Sigmoid colon (tissue), 4 donors: Measurements from ENCODE around the gene DOCK8.

Experiments used
- EP300 ChIP-seq, 4 donors: sonication (generic); formaldehyde crosslinking; IDR thresholded peaks; one replicate each; pipeline ENCODE4 v1.6.1; 2017; ENCODE audit warnings: antibody characterized with exemption in 4 of 4
- POLR2A ChIP-seq, 2 donors: fragments of 450-650 bp; IDR thresholded peaks; one replicate each; pipeline ENCODE4 v1.6.1; 2016; ENCODE audit warnings: antibody characterized with exemption in 2 of 2, mild to moderate bottlenecking in 2 of 2, moderate library complexity in 2 of 2
- TF ChIP-seq, protein P1 (sequence below), 4 experiments: fragments of 450-650 bp in 3 of 4; fragments of 200-600 bp in 1 of 4; IDR thresholded peaks; one replicate each; pipeline ENCODE4 v1.5.1; 2016 to 2019; ENCODE audit warnings: antibody characterized with exemption in 4 of 4, mild to moderate bottlenecking in 3 of 4, moderate library complexity in 2 of 4

DNA sequence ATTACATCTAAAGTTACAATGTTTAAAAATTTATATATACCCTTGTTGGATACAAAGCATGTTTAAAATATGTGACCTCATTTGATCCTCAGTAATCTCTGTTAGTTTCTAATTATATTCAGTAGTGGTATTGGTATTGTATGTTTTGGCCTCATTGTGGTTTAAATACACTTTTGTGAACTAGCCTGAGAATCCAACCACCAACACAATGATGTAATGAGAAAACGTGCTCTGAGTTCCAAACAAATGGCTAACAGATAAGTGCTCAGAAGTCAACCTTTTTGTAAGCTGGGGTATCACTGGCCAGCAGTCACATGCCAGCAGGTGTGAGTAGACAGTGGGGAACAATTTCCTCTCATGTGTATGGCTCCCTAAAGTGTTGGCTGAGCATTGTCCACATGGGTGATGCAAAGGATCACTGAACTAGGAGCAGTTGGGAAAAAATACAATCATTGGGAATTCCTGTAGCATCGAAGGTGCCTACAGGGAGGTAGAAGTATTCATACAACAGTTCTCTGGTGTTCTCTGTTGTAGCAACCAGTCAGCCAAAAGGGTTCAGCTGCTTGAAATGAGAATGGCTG lies 56.1 kb downstream of the DOCK8 start:
- TF ChIP-seq EP300 (IDR thresholded peaks at IDR 0.05) (no peak), POLR2A (IDR thresholded peaks at IDR 0.05) (no peak)
- TF ChIP-seq, protein P1, sequence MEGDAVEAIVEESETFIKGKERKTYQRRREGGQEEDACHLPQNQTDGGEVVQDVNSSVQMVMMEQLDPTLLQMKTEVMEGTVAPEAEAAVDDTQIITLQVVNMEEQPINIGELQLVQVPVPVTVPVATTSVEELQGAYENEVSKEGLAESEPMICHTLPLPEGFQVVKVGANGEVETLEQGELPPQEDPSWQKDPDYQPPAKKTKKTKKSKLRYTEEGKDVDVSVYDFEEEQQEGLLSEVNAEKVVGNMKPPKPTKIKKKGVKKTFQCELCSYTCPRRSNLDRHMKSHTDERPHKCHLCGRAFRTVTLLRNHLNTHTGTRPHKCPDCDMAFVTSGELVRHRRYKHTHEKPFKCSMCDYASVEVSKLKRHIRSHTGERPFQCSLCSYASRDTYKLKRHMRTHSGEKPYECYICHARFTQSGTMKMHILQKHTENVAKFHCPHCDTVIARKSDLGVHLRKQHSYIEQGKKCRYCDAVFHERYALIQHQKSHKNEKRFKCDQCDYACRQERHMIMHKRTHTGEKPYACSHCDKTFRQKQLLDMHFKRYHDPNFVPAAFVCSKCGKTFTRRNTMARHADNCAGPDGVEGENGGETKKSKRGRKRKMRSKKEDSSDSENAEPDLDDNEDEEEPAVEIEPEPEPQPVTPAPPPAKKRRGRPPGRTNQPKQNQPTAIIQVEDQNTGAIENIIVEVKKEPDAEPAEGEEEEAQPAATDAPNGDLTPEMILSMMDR (IDR thresholded peaks at IDR 0.05) = no peak
